HG03280 (cell line): Measurements from ENCODE around the gene MRPL17.
"Not testable (repeated sequence)": the region's sequence is repeated elsewhere in the genome, so short reads cannot be mapped to it uniquely, and the experiment has no call there.

Source experiments
- ATAC-seq: cut with Tn5 transposase; IDR thresholded peaks from one replicate; pipeline ENCODE4 v1.9.1; 2021; ENCODE audit warnings: mild to moderate bottlenecking, moderate library complexity; ENCODE audit not compliant: unreplicated experiment

Gene MRPL17

GRCh38 chr11:6684068-6684467 lies 928 bp upstream of the MRPL17 start:
- not testable (repeated sequence) for ATAC-seq

- ATAC-seq, result peak; percentile 1
These were observed 577 bp downstream of the MRPL17 start for GRCh38 chr11:6682591-6682935.

GRCh38 chr11:6681949-6682348 lies 1.2 kb downstream of the MRPL17 start:
- no peak for ATAC-seq

GRCh38 chr11:6681505-6681904 lies 1.6 kb downstream of the MRPL17 start:
- ATAC-seq, result no peak

GRCh38 chr11:6677018-6677417 lies 6.1 kb downstream of the MRPL17 start:
- no peak for ATAC-seq

- no peak for ATAC-seq
These were observed 8.3 kb downstream of the MRPL17 start for GRCh38 chr11:6674862-6675261.

- no peak for ATAC-seq
These were observed 8.9 kb downstream of the MRPL17 start for GRCh38 chr11:6674219-6674597.

GRCh38 chr11:6673523-6674218 lies 9.5 kb downstream of the MRPL17 start:
- ATAC-seq, result no peak

- no peak for ATAC-seq
These were observed 11.1 kb downstream of the MRPL17 start for GRCh38 chr11:6671991-6672390.

GRCh38 chr11:6670202-6670830 lies 12.8 kb downstream of the MRPL17 start:
- no peak for ATAC-seq

- no peak for ATAC-seq
These were observed 15.3 kb downstream of the MRPL17 start for GRCh38 chr11:6667733-6668374.

GRCh38 chr11:6666302-6667183 lies 16.6 kb downstream of the MRPL17 start:
- no peak for ATAC-seq

GRCh38 chr11:6664551-6664950 lies 18.6 kb downstream of the MRPL17 start:
- ATAC-seq, result no peak

GRCh38 chr11:6663794-6664469 lies 19.2 kb downstream of the MRPL17 start:
- ATAC-seq, result no peak

- ATAC-seq, result no peak
These were observed 22.4 kb downstream of the MRPL17 start for GRCh38 chr11:6660712-6661111.

- ATAC-seq, result no peak
These were observed 24.5 kb downstream of the MRPL17 start for GRCh38 chr11:6658647-6659046.

GRCh38 chr11:6657346-6657745 lies 25.8 kb downstream of the MRPL17 start:
- ATAC-seq, result no peak

GRCh38 chr11:6656936-6657335 lies 26.2 kb downstream of the MRPL17 start:
- no peak for ATAC-seq

GRCh38 chr11:6656584-6656915 lies 26.6 kb downstream of the MRPL17 start:
- ATAC-seq, result no peak

GRCh38 chr11:6655790-6656583 lies 27.2 kb downstream of the MRPL17 start, which contains the start of gene DCHS1:
TSS of gene DCHS1 (minus strand) at chr11:6655809. CDS start at chr11:6641613, 14,196 bp downstream.
- no peak for ATAC-seq
